SU-DHL-6 (cell line): ENCODE data around the gene PGLYRP3.
A peak's percentile ranks its signal among the peaks of the same experiment; 100 is the strongest.

ENCODE experiments used
- H2AFZ ChIP-seq: fragments of 200-600 bp; sonication (generic); 2 replicates; pipeline ENCODE4 v1.6.1; 2014; ENCODE audit warnings: low read depth, mild to moderate bottlenecking, moderate library complexity, mixed read lengths, antibody characterized with exemption, low read length; ENCODE audit not compliant: severe bottlenecking
- H3F3A ChIP-seq: fragments of 200-600 bp; shearing (Covaris generic); 2 replicates; pipeline ENCODE4 v1.6.0; 2016; ENCODE audit warnings: antibody characterized with exemption, mild to moderate bottlenecking; ENCODE audit not compliant: insufficient read depth
- H3K27ac ChIP-seq: fragments of 200-600 bp; sonication (generic); 2 replicates; pipeline ENCODE4 v1.5.1; 2016; ENCODE audit warnings: low read depth, mild to moderate bottlenecking, low read length, moderate library complexity, mixed read lengths
- H3K27me3 ChIP-seq: fragments of 200-600 bp; sonication (generic), shearing (Covaris generic); 2 replicates; pipeline ENCODE4 v1.6.0; 2014; ENCODE audit warnings: mild to moderate bottlenecking, low read length
- H3K36me3 ChIP-seq: fragments of 200-600 bp; sonication (generic); 2 replicates; pipeline ENCODE4 v1.6.1; 2014; ENCODE audit warnings: mild to moderate bottlenecking, low read length, mixed read lengths
- H3K4me2 ChIP-seq: fragments of 300-600, 200-600 bp; shearing (Covaris generic), sonication (generic); 2 replicates; pipeline ENCODE4 v1.6.0; 2014; ENCODE audit warnings: low read length, low read depth, mild to moderate bottlenecking; ENCODE audit not compliant: poor library complexity, severe bottlenecking
- H3K4me3 ChIP-seq: fragments of 200-600 bp; sonication (generic); 2 replicates; pipeline ENCODE4 v1.5.1; 2014; ENCODE audit warnings: antibody characterized with exemption, low read length, mild to moderate bottlenecking, mixed read lengths; ENCODE audit not compliant: insufficient read depth, poor library complexity, severe bottlenecking
- H3K79me2 ChIP-seq: fragments of 200-600 bp; sonication (generic); 2 replicates; pipeline ENCODE4 v1.6.1; 2014; ENCODE audit warnings: mild to moderate bottlenecking, low read length, moderate library complexity; ENCODE audit not compliant: insufficient read depth
- H3K9ac ChIP-seq: fragments of 200-600 bp; sonication (generic); 2 replicates; pipeline ENCODE4 v1.7.0; 2014; ENCODE audit warnings: mild to moderate bottlenecking, low read length
- H3K9me2 ChIP-seq: fragments of 200-600 bp; sonication (generic); replicated peaks from 2 replicates; pipeline ENCODE4 v1.6.1; 2014; ENCODE audit warnings: low read length; ENCODE audit not compliant: insufficient read depth
- H3K9me3 ChIP-seq: fragments of 200-600 bp; sonication (generic); 2 replicates; pipeline ENCODE4 v1.6.1; 2014; ENCODE audit warnings: low read length, mixed read lengths; ENCODE audit not compliant: insufficient read depth
- H4K20me1 ChIP-seq: fragments of 200-600 bp; sonication (generic); 2 replicates; pipeline ENCODE4 v1.6.1; 2014; ENCODE audit warnings: low read depth, mild to moderate bottlenecking, antibody characterized with exemption, low read length, moderate library complexity, mixed read lengths
- CTCF ChIP-seq: fragments of 200-600 bp; sonication (generic); IDR thresholded peaks from one replicate; pipeline ENCODE4 v1.5.1; 2017; ENCODE audit warnings: antibody characterized with exemption, mild to moderate bottlenecking, low read length, moderate library complexity; ENCODE audit not compliant: insufficient read depth, poor library complexity, severe bottlenecking
- EZH2phosphoT487 ChIP-seq: fragments of 200-600 bp; sonication (generic), shearing (Covaris generic); conservative IDR thresholded peaks from 2 replicates; pipeline ENCODE4 v1.6.1; 2018; ENCODE audit warnings: mild to moderate bottlenecking, antibody characterized with exemption, low read length, moderate library complexity, mixed read lengths

The PGLYRP3 gene

GRCh38 chr1:153353226-153353947, 40.6 kb upstream of the PGLYRP3 start:
- H2AFZ ChIP-seq: no peak overlapping the region
- no peaks in the 10 kb centered on the region for H3F3A ChIP-seq
- H3K4me2 ChIP-seq: no peak overlapping the region
- H3K36me3 ChIP-seq: no peaks in the 10 kb centered on the region
- TF ChIP-seq CTCF: peak; percentile 20
- TF ChIP-seq EZH2phosphoT487: no peak
- H3K79me2 ChIP-seq: no peaks in the 10 kb centered on the region
- H3K9ac ChIP-seq: no peak overlapping the region
- H3K9me3 ChIP-seq: no peaks in the 10 kb centered on the region
- H3K27me3 ChIP-seq: no peaks in the 10 kb centered on the region
- no peak overlapping the region for H3K27ac ChIP-seq
- no peak overlapping the region for H3K4me3 ChIP-seq
- H3K9me2 ChIP-seq: no peaks in the 10 kb centered on the region
- H4K20me1 ChIP-seq: no peaks in the 10 kb centered on the region

GRCh38 chr1:153352523-153352922, 39.8 kb upstream of the PGLYRP3 start:
- H3K9me2 ChIP-seq: no peaks in the 10 kb centered on the region
- no peaks in the 10 kb centered on the region for H3K79me2 ChIP-seq
- H3K4me3 ChIP-seq: no peak overlapping the region
- no peak overlapping the region for H3K27ac ChIP-seq
- H3K9ac ChIP-seq: no peak overlapping the region
- H3K27me3 ChIP-seq: no peaks in the 10 kb centered on the region
- no peaks in the 10 kb centered on the region for H3K36me3 ChIP-seq
- no peaks in the 10 kb centered on the region for H3F3A ChIP-seq
- H3K4me2 ChIP-seq: no peak overlapping the region
- no peaks in the 10 kb centered on the region for H3K9me3 ChIP-seq
- H4K20me1 ChIP-seq: no peaks in the 10 kb centered on the region
- H2AFZ ChIP-seq: no peak overlapping the region
- TF ChIP-seq CTCF (peak; percentile 70), EZH2phosphoT487 (no peak)

GRCh38 chr1:153350321-153350957, 37.7 kb upstream of the PGLYRP3 start:
- no peaks in the 10 kb centered on the region for H3K79me2 ChIP-seq
- no peak for TF ChIP-seq EZH2phosphoT487
- no peak for TF ChIP-seq CTCF
- H3K27ac ChIP-seq: no peak overlapping the region
- no peaks in the 10 kb centered on the region for H3F3A ChIP-seq
- no peaks in the 10 kb centered on the region for H3K36me3 ChIP-seq
- no peaks in the 10 kb centered on the region for H4K20me1 ChIP-seq
- H3K4me3 ChIP-seq: no peak overlapping the region
- H3K4me2 ChIP-seq: no peak overlapping the region
- H3K9me2 ChIP-seq: no peaks in the 10 kb centered on the region
- no peak overlapping the region for H2AFZ ChIP-seq
- H3K27me3 ChIP-seq: no peaks in the 10 kb centered on the region
- H3K9ac ChIP-seq: no peak overlapping the region
- no peaks in the 10 kb centered on the region for H3K9me3 ChIP-seq
